Activated T-helper 17 cell treated with anti-CD3 and anti-CD28 coated beads, Interleukin-2, amount 50 U/mL, for 72 hours (primary cell): ENCODE measurements around the gene RXFP2. TPM values are rescaled to one million over a fixed set of nuclear protein-coding genes. Genes with fewer than 3 reads are reported as not detected.
A peak's percentile ranks its signal among the peaks of the same experiment; 100 is the strongest.

ENCODE experiments used
- ATAC-seq: fragments of 150-1000 bp; cut with Tn5 transposase; replicated peaks from 2 replicates; pipeline ENCODE4 v1.10.0; 2021; ENCODE audit warnings: mild to moderate bottlenecking, moderate library complexity
- H3K27ac Mint-ChIP-seq: one replicate; pipeline ENCODE4 v1.8.0; 2022; ENCODE audit warnings: mixed read lengths
- H3K27me3 Mint-ChIP-seq: one replicate; pipeline ENCODE4 v1.8.0; 2022; ENCODE audit warnings: mixed read lengths
- H3K36me3 Mint-ChIP-seq: one replicate; pipeline ENCODE4 v1.8.0; 2022; ENCODE audit warnings: low read depth, mild to moderate bottlenecking, mixed read lengths
- H3K4me1 Mint-ChIP-seq: one replicate; pipeline ENCODE4 v1.8.0; 2022; ENCODE audit warnings: mixed read lengths
- H3K4me3 Mint-ChIP-seq: one replicate; pipeline ENCODE4 v1.8.0; 2022; ENCODE audit warnings: mild to moderate bottlenecking, mixed read lengths
- H3K9me3 Mint-ChIP-seq: one replicate; pipeline ENCODE4 v1.8.0; 2022; ENCODE audit warnings: mixed read lengths
- total RNA-seq, 2 donors: library from RNA; stranded (reverse); gene quantifications; one replicate each; pipeline ENCODE4 v1.2.3, GENCODE V29; 2022

Gene RXFP2
- total RNA-seq, 2 donors from 2014 or later = not detected

DNA sequence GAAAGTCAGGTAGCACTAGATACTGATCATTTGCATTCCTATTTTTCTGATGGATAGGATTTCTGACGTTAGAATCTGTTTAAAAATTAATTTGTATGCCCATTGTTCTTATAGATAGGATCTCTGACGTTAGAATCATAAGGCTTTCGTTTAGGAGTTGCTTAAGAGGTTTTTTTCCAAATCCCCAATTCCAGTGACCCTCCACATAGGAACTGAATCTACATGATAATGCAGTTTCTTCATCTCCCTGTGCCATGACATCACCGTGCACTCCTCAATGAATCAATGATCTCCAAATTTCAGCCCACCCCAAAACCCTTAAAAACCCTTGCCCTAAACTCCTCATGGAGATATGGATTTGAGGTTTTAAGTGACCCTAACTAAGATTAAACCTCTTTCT, 87.2 kb downstream of the RXFP2 start:
- Mint-ChIP-seq H3K27me3 (no peaks in the 10 kb centered on the region), H3K36me3 (no peaks in the 10 kb centered on the region), H3K4me3 (no peak overlapping the region), H3K4me1 (peaks cover 18% of the 10 kb centered on the region), H3K27ac (no peak overlapping the region), H3K9me3 (no peaks in the 10 kb centered on the region)
- ATAC-seq = no peak

DNA sequence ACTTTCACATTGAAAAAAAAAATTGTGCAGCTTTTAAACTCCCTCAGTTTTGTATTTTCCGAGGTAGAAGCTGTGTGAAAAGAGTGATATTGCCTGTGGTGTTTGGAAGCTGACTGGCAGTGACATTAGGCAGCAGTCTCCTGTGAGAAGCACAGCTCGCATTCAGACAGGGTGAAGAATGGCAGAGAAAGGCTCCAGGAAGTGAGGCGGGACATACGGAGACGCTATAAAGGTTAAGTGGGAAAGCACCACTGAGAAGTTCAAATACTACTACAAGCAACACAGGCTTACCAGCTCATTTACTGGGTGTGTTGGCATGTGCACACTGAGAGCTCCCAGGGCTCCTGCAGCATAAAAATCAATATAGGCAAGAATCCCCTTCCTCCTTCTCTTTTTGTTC, 88.4 kb downstream of the RXFP2 start:
- Mint-ChIP-seq H3K27ac (no peak overlapping the region), H3K4me3 (peak overlapping the region; percentile 39), H3K36me3 (no peaks in the 10 kb centered on the region), H3K9me3 (no peaks in the 10 kb centered on the region), H3K4me1 (peaks cover 18% of the 10 kb centered on the region), H3K27me3 (no peaks in the 10 kb centered on the region)
- ATAC-seq = peak; percentile 50

DNA sequence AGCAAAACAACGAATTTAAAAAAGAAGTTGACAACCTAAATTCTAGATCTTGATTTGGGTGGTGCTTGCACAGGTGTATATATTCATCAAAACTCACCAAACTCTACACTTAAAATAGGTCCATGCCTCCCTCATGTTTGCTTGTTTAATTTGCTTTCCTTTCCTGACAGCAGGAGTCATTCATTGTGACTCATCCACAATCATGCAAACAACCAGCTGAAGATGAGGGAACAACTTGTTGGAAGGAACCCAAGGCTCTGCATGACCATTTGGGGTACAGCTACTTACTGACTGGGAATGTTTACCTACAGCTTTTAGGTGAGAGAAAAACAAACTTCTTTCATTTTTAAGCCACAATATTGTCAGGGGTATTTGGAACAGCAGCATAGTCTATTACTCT, 96.6 kb downstream of the RXFP2 start:
- Mint-ChIP-seq H3K9me3 (no peaks in the 10 kb centered on the region), H3K27ac (no peak overlapping the region), H3K27me3 (no peaks in the 10 kb centered on the region), H3K4me1 (no peaks in the 10 kb centered on the region), H3K36me3 (no peaks in the 10 kb centered on the region), H3K4me3 (no peak overlapping the region)
- no peak for ATAC-seq

DNA sequence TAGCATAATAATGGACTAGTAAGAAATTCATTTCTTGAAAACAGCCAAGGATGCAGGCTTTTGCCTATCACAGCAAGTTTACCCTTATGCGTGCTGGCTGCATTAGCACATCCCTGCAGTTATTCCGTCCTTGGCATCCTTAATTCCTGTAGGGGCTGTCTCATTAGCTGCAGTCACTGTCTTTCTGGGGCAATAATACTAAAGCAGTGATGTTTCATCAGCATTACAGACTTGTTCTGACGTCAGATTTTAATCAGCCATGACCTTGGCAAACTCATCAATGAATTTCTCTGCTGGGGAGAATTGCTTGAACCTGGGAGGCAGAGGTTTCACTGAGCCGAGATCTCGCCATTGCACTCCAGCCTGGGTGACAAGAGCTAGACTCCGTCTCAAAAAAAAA, 103.7 kb downstream of the RXFP2 start:
- no peak for ATAC-seq
- no peaks in the 10 kb centered on the region for H3K36me3 Mint-ChIP-seq
- peaks cover 12% of the 10 kb centered on the region for H3K4me1 Mint-ChIP-seq
- H3K9me3 Mint-ChIP-seq = no peaks in the 10 kb centered on the region
- no peak overlapping the region for H3K4me3 Mint-ChIP-seq
- no peak overlapping the region for H3K27ac Mint-ChIP-seq
- H3K27me3 Mint-ChIP-seq = no peaks in the 10 kb centered on the region

DNA sequence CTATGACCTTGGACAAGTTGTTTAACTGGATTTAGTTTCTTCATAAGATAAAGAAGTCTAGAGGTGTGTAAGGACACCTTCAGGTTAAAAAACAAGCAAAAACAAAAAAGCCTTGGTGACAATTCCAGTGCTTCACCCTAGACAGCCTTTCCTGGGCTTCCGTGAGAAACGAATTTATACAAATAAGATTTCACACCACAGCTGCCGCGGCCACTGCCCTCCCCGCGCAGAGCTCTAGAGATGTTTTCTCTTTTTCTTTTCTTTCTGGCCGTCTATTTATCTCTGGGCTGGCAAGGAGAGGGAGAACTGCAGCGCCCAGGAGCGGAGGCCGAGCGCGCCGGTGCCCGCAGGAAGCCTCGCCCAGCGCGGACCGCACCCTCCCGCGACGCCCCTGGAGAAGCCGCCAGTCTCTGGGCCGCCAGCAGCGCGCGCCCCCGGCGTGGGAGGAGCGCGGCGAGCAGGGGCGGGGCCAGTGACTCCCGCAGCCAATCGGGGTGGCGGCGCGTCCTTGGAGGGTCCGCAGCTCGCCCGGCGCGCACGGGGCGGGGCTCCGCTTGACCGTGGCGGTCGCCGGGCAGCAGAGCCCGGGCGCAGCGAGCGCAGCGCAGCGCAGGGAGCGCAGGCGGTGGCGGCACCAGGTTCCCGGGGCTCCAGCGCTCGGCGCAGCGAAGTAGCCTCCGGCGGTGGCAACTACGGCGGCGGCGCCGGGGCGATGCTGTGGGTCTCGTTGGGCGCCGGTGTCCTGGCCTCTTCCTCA, 107.0 kb downstream of the RXFP2 start:
- Mint-ChIP-seq H3K27me3 (no peaks in the 10 kb centered on the region), H3K9me3 (no peaks in the 10 kb centered on the region), H3K4me3 (peak overlapping the region; percentile 81), H3K36me3 (no peaks in the 10 kb centered on the region), H3K4me1 (peaks cover 19% of the 10 kb centered on the region), H3K27ac (no peak overlapping the region)
- peak; percentile 98 for ATAC-seq

DNA sequence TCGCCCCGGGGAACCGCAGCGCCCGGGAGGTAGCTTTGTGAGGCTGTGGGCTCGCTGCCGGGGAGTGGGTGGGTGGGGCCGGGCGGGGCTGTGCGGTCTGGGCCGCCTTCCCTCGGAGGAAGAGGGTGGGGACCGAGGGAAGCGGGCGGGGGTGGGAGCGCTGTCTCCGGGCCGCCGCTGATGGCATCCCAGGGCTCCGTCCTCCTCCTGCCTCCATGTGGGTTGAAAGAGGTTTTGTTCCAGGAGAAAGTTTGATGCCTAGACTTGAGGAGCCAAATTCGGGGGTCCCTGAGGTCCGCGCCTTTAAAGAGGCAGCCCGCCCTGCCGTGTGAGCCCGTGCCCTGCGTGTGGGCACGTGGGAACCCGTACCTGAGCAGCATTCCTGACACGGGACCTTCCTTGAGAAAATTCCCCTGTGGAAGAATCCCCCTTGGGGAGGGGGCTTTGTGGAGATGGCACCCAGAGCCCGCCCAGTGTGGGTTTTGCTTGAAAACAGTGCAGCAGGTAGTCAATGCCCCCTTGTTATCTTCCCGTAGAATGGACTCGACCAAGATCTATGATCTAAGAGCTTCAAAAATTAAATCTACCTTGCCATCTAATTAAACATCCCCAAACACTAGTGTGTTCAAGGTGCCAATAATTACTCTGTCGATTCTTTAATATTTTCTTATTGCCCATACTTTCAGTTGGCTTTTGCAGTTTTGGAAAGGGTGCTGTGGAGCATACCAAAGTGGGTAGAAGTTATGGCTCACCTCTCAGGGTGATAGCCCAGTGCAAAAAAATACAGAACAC, 107.8 kb downstream of the RXFP2 start:
- H3K27me3 Mint-ChIP-seq = no peaks in the 10 kb centered on the region

DNA sequence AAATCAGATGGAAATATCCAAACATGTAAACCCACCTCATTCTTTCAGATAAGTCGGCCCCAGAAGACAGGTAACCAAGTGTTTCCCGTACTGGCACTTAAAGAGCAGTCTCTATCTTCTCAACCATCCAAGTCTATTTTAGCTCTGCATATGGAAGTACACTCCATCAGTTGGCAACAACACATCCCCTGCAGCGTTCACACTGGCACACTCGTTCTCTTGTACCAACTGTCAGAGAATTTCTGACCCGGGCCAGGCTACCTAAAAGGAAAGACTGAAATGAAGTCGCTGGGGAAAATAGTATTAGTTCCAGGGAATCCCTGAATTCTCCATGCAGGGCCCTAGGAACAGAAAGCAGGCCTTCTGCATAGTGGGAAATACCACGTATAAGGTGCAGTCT, 109.3 kb downstream of the RXFP2 start:
- H3K4me1 Mint-ChIP-seq = peaks cover 26% of the 10 kb centered on the region
- no peak for ATAC-seq
- H3K27me3 Mint-ChIP-seq = no peaks in the 10 kb centered on the region
- H3K4me3 Mint-ChIP-seq = peak overlapping the region; percentile 81
- no peak overlapping the region for H3K27ac Mint-ChIP-seq
- H3K9me3 Mint-ChIP-seq = no peaks in the 10 kb centered on the region
- H3K36me3 Mint-ChIP-seq = no peaks in the 10 kb centered on the region

More for the DNA sequence above, 107.8 kb downstream of the RXFP2 start:
- Mint-ChIP-seq H3K27ac (peak overlapping the region; percentile 39), H3K9me3 (no peaks in the 10 kb centered on the region), H3K4me1 (peaks cover 25% of the 10 kb centered on the region), H3K4me3 (peak overlapping the region; percentile 81), H3K36me3 (no peaks in the 10 kb centered on the region)
- peak; percentile 49 for ATAC-seq

DNA sequence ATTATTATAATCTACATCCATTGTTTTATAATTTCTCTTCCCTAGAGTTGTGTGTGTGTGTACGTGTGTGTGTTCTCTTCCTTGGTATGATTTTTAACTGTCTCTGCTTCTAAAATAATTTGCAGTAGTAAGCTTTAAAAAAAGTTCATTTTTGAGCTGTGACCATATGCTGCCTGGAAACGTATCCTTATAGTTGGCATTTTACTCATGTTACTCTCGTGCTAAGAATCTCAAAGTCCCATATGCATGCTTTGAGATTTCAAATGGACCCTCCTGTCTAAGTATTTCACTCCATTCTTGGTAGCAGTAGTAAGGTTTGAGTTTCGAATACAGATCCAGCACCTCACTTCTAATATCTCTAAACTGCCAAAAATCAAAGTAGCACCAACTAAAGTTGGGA, 109.9 kb downstream of the RXFP2 start:
- no peak for ATAC-seq
- Mint-ChIP-seq H3K4me3 (no peak overlapping the region), H3K27me3 (no peaks in the 10 kb centered on the region), H3K36me3 (no peaks in the 10 kb centered on the region), H3K27ac (no peak overlapping the region), H3K9me3 (no peaks in the 10 kb centered on the region), H3K4me1 (peaks cover 26% of the 10 kb centered on the region)

DNA sequence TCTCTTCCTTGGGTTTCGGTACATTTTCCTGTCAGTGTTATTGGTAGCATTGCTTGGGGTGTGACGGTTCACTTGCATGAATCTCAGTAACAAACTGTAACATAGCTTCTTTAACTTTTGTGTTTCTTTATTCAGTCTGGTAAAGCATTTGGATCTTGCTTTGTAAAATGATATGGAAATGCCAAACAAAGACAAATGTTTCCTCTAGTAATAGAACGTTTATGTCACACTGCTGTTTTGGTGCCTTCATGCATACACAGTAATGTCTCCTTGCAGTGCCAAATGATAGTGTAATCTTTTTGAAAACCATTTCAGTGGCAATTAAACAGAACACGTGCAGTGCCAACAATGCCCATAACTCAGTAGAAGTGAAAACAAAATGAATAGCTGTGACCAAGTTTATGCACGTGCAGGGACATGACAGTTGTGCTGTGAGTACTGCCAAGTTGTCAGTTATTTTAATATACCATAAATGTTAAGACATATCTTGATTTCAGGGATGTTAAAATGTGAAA, 110.8 kb downstream of the RXFP2 start:
- Mint-ChIP-seq H3K9me3 (no peaks in the 10 kb centered on the region), H3K4me1 (peaks cover 24% of the 10 kb centered on the region), H3K27me3 (no peaks in the 10 kb centered on the region), H3K4me3 (no peak overlapping the region), H3K27ac (no peak overlapping the region), H3K36me3 (no peaks in the 10 kb centered on the region)
- ATAC-seq = no peak

DNA sequence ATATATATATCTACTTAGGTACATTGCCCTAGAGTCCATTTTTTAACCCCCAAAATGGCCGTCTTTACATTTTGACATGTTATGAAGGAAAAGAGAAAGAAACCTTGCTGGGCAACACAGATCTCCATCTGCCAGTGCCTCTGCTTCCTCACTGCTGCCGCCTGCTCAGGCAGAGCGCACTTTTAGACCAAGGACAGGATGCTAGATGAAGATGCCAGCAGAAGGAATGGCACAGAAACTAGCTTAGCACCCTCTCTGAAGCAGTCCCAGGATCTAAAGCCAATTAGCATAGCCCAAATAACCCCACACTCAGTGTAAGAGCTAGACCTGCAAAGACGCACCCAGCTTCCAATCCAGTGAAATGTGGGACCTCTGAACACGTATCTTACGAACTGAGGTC, 111.9 kb downstream of the RXFP2 start:
- Mint-ChIP-seq H3K4me3 (no peak overlapping the region), H3K9me3 (no peaks in the 10 kb centered on the region), H3K36me3 (no peaks in the 10 kb centered on the region), H3K27ac (no peak overlapping the region), H3K27me3 (no peaks in the 10 kb centered on the region), H3K4me1 (peaks cover 26% of the 10 kb centered on the region)
- ATAC-seq = no peak
